H9 (cell line): ENCODE data around the gene AKNA. TPM values are rescaled to one million over a fixed set of nuclear protein-coding genes. Genes with fewer than 3 reads are reported as not detected.

Source experiments
- DNase-seq: peaks from one replicate; pipeline ENCODE4 v3.0.0-alpha.2; 2017
- H2AFZ ChIP-seq: one replicate; pipeline ENCODE4 v1.6.1; 2013; ENCODE audit warnings: mild to moderate bottlenecking, low read length, control low read depth, moderate library complexity
- H2AK5ac ChIP-seq: 2 replicates; pipeline ENCODE4 v1.6.1; 2013; ENCODE audit warnings: low read length, control low read depth, mixed read lengths; ENCODE audit not compliant: insufficient read length
- H2BK120ac ChIP-seq: one replicate; pipeline ENCODE4 v1.6.1; 2013; ENCODE audit warnings: low read depth, mild to moderate bottlenecking, low read length, control low read depth, inconsistent platforms; ENCODE audit not compliant: poor library complexity, severe bottlenecking
- H2BK12ac ChIP-seq: 2 replicates; pipeline ENCODE4 v1.6.1; 2013; ENCODE audit warnings: low read length, control low read depth, mixed read lengths, low read depth; ENCODE audit not compliant: insufficient read length
- H2BK15ac ChIP-seq: 2 replicates; pipeline ENCODE4 v1.6.1; 2013; ENCODE audit warnings: low read depth, low read length, control low read depth
- H2BK20ac ChIP-seq: one replicate; pipeline ENCODE4 v1.6.1; 2013; ENCODE audit warnings: low read depth, mild to moderate bottlenecking, low read length, control low read depth, inconsistent platforms; ENCODE audit not compliant: poor library complexity, severe bottlenecking
- H2BK5ac ChIP-seq: 2 replicates; pipeline ENCODE4 v1.6.1; 2013; ENCODE audit warnings: low read length, control low read depth, mixed read lengths; ENCODE audit not compliant: insufficient read length
- H3K14ac ChIP-seq: 2 replicates; pipeline ENCODE4 v1.6.1; 2013; ENCODE audit warnings: low read length, control low read depth; ENCODE audit not compliant: insufficient read depth
- H3K18ac ChIP-seq: 2 replicates; pipeline ENCODE4 v1.6.1; 2013; ENCODE audit warnings: low read depth, mild to moderate bottlenecking, mixed read lengths, low read length, control low read depth; ENCODE audit not compliant: insufficient read length
- H3K23ac ChIP-seq: 2 replicates; pipeline ENCODE4 v1.6.1; 2013; ENCODE audit warnings: low read length, control low read depth, mixed read lengths, low read depth; ENCODE audit not compliant: insufficient read length
- H3K23me2 ChIP-seq: 2 replicates; pipeline ENCODE4 v1.6.1; 2013; ENCODE audit warnings: low read depth, mild to moderate bottlenecking, mixed read lengths, low read length, control low read depth; ENCODE audit not compliant: insufficient read length, poor library complexity, severe bottlenecking
- H3K27ac ChIP-seq: 2 replicates; pipeline ENCODE4 v1.5.1; 2013; ENCODE audit warnings: low read length, control low read depth, mixed read lengths, low read depth; ENCODE audit not compliant: insufficient read length
- H3K27me3 ChIP-seq: 2 replicates; pipeline ENCODE4 v1.6.1; 2013; ENCODE audit warnings: low read length, control low read depth, inconsistent platforms; ENCODE audit not compliant: insufficient read depth
- H3K4ac ChIP-seq: 2 replicates; pipeline ENCODE4 v1.6.1; 2013; ENCODE audit warnings: low read depth, mild to moderate bottlenecking, control low read depth, inconsistent platforms, low read length, moderate library complexity
- H3K4me1 ChIP-seq: 2 replicates; pipeline ENCODE4 v1.6.1; 2013; ENCODE audit warnings: low read length, control low read depth, inconsistent platforms; ENCODE audit not compliant: insufficient read depth
- H3K4me2 ChIP-seq: 2 replicates; pipeline ENCODE4 v1.6.1; 2013; ENCODE audit warnings: low read length, control low read depth, mixed read lengths; ENCODE audit not compliant: insufficient read length, insufficient read depth
- H3K56ac ChIP-seq: 2 replicates; pipeline ENCODE4 v1.6.1; 2013; ENCODE audit warnings: low read depth, mild to moderate bottlenecking, mixed read lengths, low read length, control low read depth; ENCODE audit not compliant: insufficient read length
- H3K79me1 ChIP-seq: 2 replicates; pipeline ENCODE4 v1.6.1; 2013; ENCODE audit warnings: low read depth, mild to moderate bottlenecking, moderate library complexity, low read length, control low read depth, inconsistent platforms; ENCODE audit not compliant: insufficient read depth, poor library complexity, severe bottlenecking
- H3K79me2 ChIP-seq: 2 replicates; pipeline ENCODE4 v1.6.1; 2013; ENCODE audit warnings: low read length, control low read depth, inconsistent platforms; ENCODE audit not compliant: insufficient read depth
- H3K9ac ChIP-seq: 2 replicates; pipeline ENCODE4 v1.6.1; 2013; ENCODE audit warnings: low read length, control low read depth, mixed read lengths; ENCODE audit not compliant: insufficient read length; ENCODE audit errors: extremely low read depth
- H3K9me3 ChIP-seq: one replicate; pipeline ENCODE4 v1.6.1; 2013; ENCODE audit warnings: low read depth, low read length, inconsistent platforms; ENCODE audit not compliant: control insufficient read depth
- H3T11ph ChIP-seq: one replicate; pipeline ENCODE4 v1.6.1; 2013; ENCODE audit warnings: mild to moderate bottlenecking, low read length, control low read depth, inconsistent platforms
- H4K20me1 ChIP-seq: one replicate; pipeline ENCODE4 v1.6.1; 2013; ENCODE audit not compliant: control insufficient read depth, insufficient read length, insufficient read depth
- H4K5ac ChIP-seq: 2 replicates; pipeline ENCODE4 v1.6.1; 2013; ENCODE audit warnings: low read depth, mild to moderate bottlenecking, mixed read lengths, low read length, control low read depth; ENCODE audit not compliant: insufficient read length
- H4K8ac ChIP-seq: replicated peaks from 2 replicates; pipeline ENCODE4 v1.6.1; 2013; ENCODE audit warnings: low read length, control low read depth, mixed read lengths, low read depth; ENCODE audit not compliant: insufficient read length
- H4K91ac ChIP-seq: 2 replicates; pipeline ENCODE4 v1.6.1; 2013; ENCODE audit warnings: low read depth, mild to moderate bottlenecking, moderate library complexity, mixed read lengths, low read length, control low read depth; ENCODE audit not compliant: insufficient read length
- H3K27ac Mint-ChIP-seq, 3 experiments: 2 replicates in 2 of 3; 3 replicates in 1 of 3; pipeline ENCODE4 v1.8.0; 2020 to 2021; ENCODE audit warnings: mixed read lengths in 3 of 3, mild to moderate bottlenecking in 1 of 3, moderate library complexity in 1 of 3
- H3K27me3 Mint-ChIP-seq: 2 replicates; pipeline ENCODE4 v1.8.0; 2021; ENCODE audit warnings: low read depth, mild to moderate bottlenecking, moderate library complexity, mixed read lengths
- H3K36me3 Mint-ChIP-seq, 3 experiments: 2 replicates in 2 of 3; 3 replicates in 1 of 3; pipeline ENCODE4 v1.8.0; 2020 to 2021; ENCODE audit warnings: low read depth in 3 of 3, mixed read lengths in 3 of 3; ENCODE audit not compliant: insufficient read depth in 1 of 3
- H3K4me1 Mint-ChIP-seq, 2 experiments: 2 replicates each; pipeline ENCODE4 v1.8.0; 2020; ENCODE audit warnings: mixed read lengths in 2 of 2
- H3K4me3 Mint-ChIP-seq, 2 experiments: 2 replicates in 1 of 2; 3 replicates in 1 of 2; pipeline ENCODE4 v1.8.0; 2020 to 2021; ENCODE audit warnings: mild to moderate bottlenecking in 2 of 2, mixed read lengths in 2 of 2, moderate library complexity in 1 of 2
- H3K9me3 Mint-ChIP-seq, 2 experiments: 2 replicates in 1 of 2; 3 replicates in 1 of 2; pipeline ENCODE4 v1.8.0; 2020; ENCODE audit warnings: mild to moderate bottlenecking in 2 of 2, mixed read lengths in 2 of 2, moderate library complexity in 1 of 2
- CTCF ChIP-seq: fragments of 200-600 bp; sonication (generic); conservative IDR thresholded peaks from 3 replicates; pipeline ENCODE4 v1.8.0; 2021; ENCODE audit warnings: antibody characterized with exemption, mild to moderate bottlenecking
- WGBS: extraction: QIAGEN DNeasy Blood & Tissue Kit; methylation state at CpG from one replicate; pipeline ENCODE4 v1.1.7; 2013; ENCODE audit warnings: missing lambda C conversion rate, low lambda C conversion rate, mixed read lengths; ENCODE audit not compliant: insufficient read length; ENCODE audit errors: extremely low coverage; 5-methylcytosine and 5-hydroxymethylcytosine counted together
- total RNA-seq: library from RNA; stranded (reverse); gene quantifications from 2 replicates; pipeline ENCODE4 v1.2.1, GENCODE V29; 2021

The AKNA gene
- total RNA-seq, 1 experiment from 2014 or later: 19.7 TPM

GRCh38 chr9:114355821-114356220 lies 32.0 kb downstream of the AKNA start:
- H2BK5ac ChIP-seq: no peak overlapping the region
- WGBS: no CpG with 5 or more reads among the region's 6 CpGs
- H3K79me1 ChIP-seq: no peaks in the 10 kb centered on the region
- H2BK15ac ChIP-seq: no peak overlapping the region
- no peaks in the 10 kb centered on the region for H3K79me2 ChIP-seq
- H3K4me1 ChIP-seq: no peaks in the 10 kb centered on the region
- no peak overlapping the region for H2BK12ac ChIP-seq
- H2AFZ ChIP-seq: no peak overlapping the region
- H4K20me1 ChIP-seq: peaks cover 2% of the 10 kb centered on the region
- no peak overlapping the region for H2BK120ac ChIP-seq
- H3K4ac ChIP-seq: no peak overlapping the region
- no peaks in the 10 kb centered on the region for H3K9me3 ChIP-seq
- H4K91ac ChIP-seq: no peak overlapping the region
- no peaks in the 10 kb centered on the region for H3K27me3 ChIP-seq
- H3K14ac ChIP-seq: no peak overlapping the region
- no peak overlapping the region for H3K18ac ChIP-seq
- DNase-seq: no peak
- no peak overlapping the region for H2BK20ac ChIP-seq
- H3K4me1 Mint-ChIP-seq: no peaks in the 10 kb centered on the region
- peaks cover 33 to 59% (median 55%) of the 10 kb centered on the region in 3 experiments for H3K36me3 Mint-ChIP-seq
- no peak for TF ChIP-seq CTCF
- H3K27ac Mint-ChIP-seq: no peak overlapping the region
- H3K9ac ChIP-seq: no peak overlapping the region
- H4K8ac ChIP-seq: no peak overlapping the region
- H3K23ac ChIP-seq: no peak overlapping the region
- no peak overlapping the region for H3K4me2 ChIP-seq
- H4K5ac ChIP-seq: no peak overlapping the region
- no peak overlapping the region for H3K27ac ChIP-seq
- no peak overlapping the region for H3K4me3 Mint-ChIP-seq
- H2AK5ac ChIP-seq: no peak overlapping the region
- H3T11ph ChIP-seq: no peak overlapping the region
- no peaks in the 10 kb centered on the region for H3K23me2 ChIP-seq
- no peak overlapping the region for H3K56ac ChIP-seq
- H3K27me3 Mint-ChIP-seq: no peaks in the 10 kb centered on the region
- H3K9me3 Mint-ChIP-seq: no peaks in the 10 kb centered on the region
